Neural cell (in vitro differentiated cells): ENCODE measurements around the gene CARTPT. TPM values are rescaled to one million over a fixed set of nuclear protein-coding genes. Genes with fewer than 3 reads are reported as not detected.

Experiments
- H2AFZ ChIP-seq: fragments of 200-600, 300-800 bp; sonication (generic), shearing (Covaris generic); 2 replicates; pipeline ENCODE4 v1.6.0; 2014; ENCODE audit warnings: low read depth, mild to moderate bottlenecking, antibody characterized with exemption, low read length, moderate library complexity
- H3F3A ChIP-seq: fragments of 200-600 bp; shearing (Covaris generic); 2 replicates; pipeline ENCODE4 v1.6.1; 2016; ENCODE audit warnings: mild to moderate bottlenecking, moderate library complexity, mixed read lengths, antibody characterized with exemption, low read length; ENCODE audit not compliant: insufficient read depth, poor library complexity, severe bottlenecking
- H3K27ac ChIP-seq: fragments of 200-600, 300-800 bp; sonication (generic), shearing (Covaris generic); 2 replicates; pipeline ENCODE4 v1.5.1; 2014; ENCODE audit warnings: mild to moderate bottlenecking, low read length, moderate library complexity
- H3K27me3 ChIP-seq: fragments of 300-800, 200-600 bp; sonication (generic), shearing (Covaris generic); 2 replicates; pipeline ENCODE4 v1.6.0; 2014; ENCODE audit warnings: mild to moderate bottlenecking, low read depth, low read length, moderate library complexity; ENCODE audit not compliant: insufficient read depth
- H3K36me3 ChIP-seq: fragments of 300-800, 200-600 bp; sonication (generic), shearing (Covaris generic); 2 replicates; pipeline ENCODE4 v1.5.1; 2014; ENCODE audit warnings: mild to moderate bottlenecking, antibody characterized with exemption, low read length, moderate library complexity; ENCODE audit not compliant: insufficient read depth
- H3K4me2 ChIP-seq: fragments of 300-800, 200-600 bp; sonication (generic), shearing (Covaris generic); 2 replicates; pipeline ENCODE4 v1.6.0; 2014; ENCODE audit warnings: mild to moderate bottlenecking, low read length
- H3K4me3 ChIP-seq: fragments of 300-800, 200-600 bp; sonication (generic), shearing (Covaris generic); 2 replicates; pipeline ENCODE4 v1.5.1; 2014; ENCODE audit warnings: mild to moderate bottlenecking, low read length, moderate library complexity
- H3K79me2 ChIP-seq: fragments of 200-600 bp; shearing (Covaris generic); replicated peaks from 2 replicates; pipeline ENCODE4 v1.6.0; 2014; ENCODE audit warnings: mild to moderate bottlenecking, low read length, moderate library complexity; ENCODE audit not compliant: insufficient read depth
- H3K9ac ChIP-seq: fragments of 300-800, 200-600 bp; sonication (generic), shearing (Covaris generic); 2 replicates; pipeline ENCODE4 v1.6.1; 2016; ENCODE audit warnings: mild to moderate bottlenecking, low read length, mixed read lengths
- H3K9me2 ChIP-seq: fragments of 200-600 bp; shearing (Covaris generic); 2 replicates; pipeline ENCODE4 v1.6.1; 2016; ENCODE audit warnings: mild to moderate bottlenecking, low read length, mixed read lengths; ENCODE audit not compliant: insufficient read depth
- H3K9me3 ChIP-seq: fragments of 200-600, 300-800 bp; sonication (generic), shearing (Covaris generic); 2 replicates; pipeline ENCODE4 v1.6.1; 2016; ENCODE audit warnings: mild to moderate bottlenecking, mixed run types, low read length, moderate library complexity, mixed read lengths
- H4K20me1 ChIP-seq: fragments of 200-600 bp; shearing (Covaris generic); 2 replicates; pipeline ENCODE4 v1.6.1; 2016; ENCODE audit warnings: mild to moderate bottlenecking, mixed run types; ENCODE audit not compliant: insufficient read depth
- EP300 ChIP-seq: fragments of 450-650 bp; conservative IDR thresholded peaks from 2 replicates; pipeline ENCODE4 v1.6.1; 2014; ENCODE audit warnings: antibody characterized with exemption, mild to moderate bottlenecking, moderate library complexity; ENCODE audit not compliant: poor library complexity, severe bottlenecking
- EZH2 ChIP-seq: fragments of 200-600, 300-800 bp; shearing (Covaris generic), sonication (generic); IDR thresholded peaks from 2 replicates; pipeline ENCODE4 v1.6.1; 2014; ENCODE audit warnings: antibody characterized with exemption, low read length, borderline replicate concordance, mild to moderate bottlenecking; ENCODE audit not compliant: insufficient read depth, poor library complexity, severe bottlenecking
- MXI1 ChIP-seq: fragments of 450-650 bp; conservative IDR thresholded peaks from 2 replicates; pipeline ENCODE4 v1.6.1; 2014; ENCODE audit warnings: antibody characterized with exemption, mild to moderate bottlenecking; ENCODE audit not compliant: poor library complexity, severe bottlenecking
- POLR2AphosphoS5 ChIP-seq: IDR thresholded peaks from 2 replicates; pipeline ENCODE4 v1.6.1; 2012
- RAD21 ChIP-seq: fragments of 450-650 bp; conservative IDR thresholded peaks from 2 replicates; pipeline ENCODE4 v1.6.1; 2014; ENCODE audit warnings: antibody characterized with exemption, mild to moderate bottlenecking, moderate library complexity
- SMC3 ChIP-seq: fragments of 450-650 bp; conservative IDR thresholded peaks from 2 replicates; pipeline ENCODE4 v1.6.1; 2014; ENCODE audit warnings: antibody characterized with exemption, mild to moderate bottlenecking, moderate library complexity; ENCODE audit not compliant: poor library complexity
- TAF1 ChIP-seq: IDR thresholded peaks from 2 replicates; pipeline ENCODE4 v1.6.1; 2012; ENCODE audit warnings: low read depth
- polyA plus RNA-seq: library from polyadenylated mRNA; depleted of rRNA; stranded (reverse); fragments of >200 nt; gene quantifications from 2 replicates; pipeline ENCODE4 v1.2.3, GENCODE V29; 2014
- TF ChIP-seq, protein P1 (sequence below): fragments of 450-650 bp; IDR thresholded peaks from 2 replicates; pipeline ENCODE4 v1.5.1; 2014; ENCODE audit warnings: antibody characterized with exemption, mild to moderate bottlenecking, moderate library complexity; ENCODE audit not compliant: poor library complexity, severe bottlenecking
- TF ChIP-seq, protein P2 (sequence below): IDR thresholded peaks from 2 replicates; pipeline ENCODE4 v1.6.1; 2012; ENCODE audit warnings: borderline replicate concordance

The CARTPT gene
- polyA plus RNA-seq, 1 donor from 2014 or later, result 0.71 TPM

DNA sequence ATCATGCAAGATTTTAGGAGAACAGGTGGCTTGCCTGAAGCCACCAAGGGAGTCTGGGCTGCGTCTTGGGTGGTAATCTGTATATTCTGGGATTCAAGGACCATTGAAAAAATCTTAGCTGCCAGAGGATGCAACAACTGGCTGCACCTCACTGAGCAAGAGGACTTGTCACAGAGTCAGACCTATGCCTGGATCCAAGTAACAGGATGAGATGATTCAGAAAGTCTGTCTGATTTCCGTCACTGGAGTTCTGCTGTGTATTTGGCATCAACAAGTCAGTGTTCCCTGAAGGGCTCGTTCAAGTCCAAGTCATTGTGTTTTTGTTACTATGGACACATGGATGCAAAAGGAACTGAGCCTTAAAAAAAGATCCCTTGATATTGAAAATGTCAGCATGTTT, 37.8 kb upstream of the CARTPT start:
- Histone ChIP-seq H3K79me2 (no peaks in the 10 kb centered on the region), H3K4me3 (no peak overlapping the region), H3F3A (no peaks in the 10 kb centered on the region), H4K20me1 (no peaks in the 10 kb centered on the region), H2AFZ (no peak overlapping the region), H3K9ac (no peak overlapping the region), H3K36me3 (no peaks in the 10 kb centered on the region), H3K27me3 (no peaks in the 10 kb centered on the region), H3K4me2 (no peak overlapping the region), H3K27ac (no peak overlapping the region), H3K9me2 (no peaks in the 10 kb centered on the region), H3K9me3 (no peaks in the 10 kb centered on the region)
- TF ChIP-seq MXI1 (no peak), RAD21 (no peak), POLR2AphosphoS5 (no peak), TAF1 (no peak), EP300 (no peak), EZH2 (no peak)
- TF ChIP-seq, protein P1, sequence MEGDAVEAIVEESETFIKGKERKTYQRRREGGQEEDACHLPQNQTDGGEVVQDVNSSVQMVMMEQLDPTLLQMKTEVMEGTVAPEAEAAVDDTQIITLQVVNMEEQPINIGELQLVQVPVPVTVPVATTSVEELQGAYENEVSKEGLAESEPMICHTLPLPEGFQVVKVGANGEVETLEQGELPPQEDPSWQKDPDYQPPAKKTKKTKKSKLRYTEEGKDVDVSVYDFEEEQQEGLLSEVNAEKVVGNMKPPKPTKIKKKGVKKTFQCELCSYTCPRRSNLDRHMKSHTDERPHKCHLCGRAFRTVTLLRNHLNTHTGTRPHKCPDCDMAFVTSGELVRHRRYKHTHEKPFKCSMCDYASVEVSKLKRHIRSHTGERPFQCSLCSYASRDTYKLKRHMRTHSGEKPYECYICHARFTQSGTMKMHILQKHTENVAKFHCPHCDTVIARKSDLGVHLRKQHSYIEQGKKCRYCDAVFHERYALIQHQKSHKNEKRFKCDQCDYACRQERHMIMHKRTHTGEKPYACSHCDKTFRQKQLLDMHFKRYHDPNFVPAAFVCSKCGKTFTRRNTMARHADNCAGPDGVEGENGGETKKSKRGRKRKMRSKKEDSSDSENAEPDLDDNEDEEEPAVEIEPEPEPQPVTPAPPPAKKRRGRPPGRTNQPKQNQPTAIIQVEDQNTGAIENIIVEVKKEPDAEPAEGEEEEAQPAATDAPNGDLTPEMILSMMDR, result no peak
- TF ChIP-seq, protein P2, sequence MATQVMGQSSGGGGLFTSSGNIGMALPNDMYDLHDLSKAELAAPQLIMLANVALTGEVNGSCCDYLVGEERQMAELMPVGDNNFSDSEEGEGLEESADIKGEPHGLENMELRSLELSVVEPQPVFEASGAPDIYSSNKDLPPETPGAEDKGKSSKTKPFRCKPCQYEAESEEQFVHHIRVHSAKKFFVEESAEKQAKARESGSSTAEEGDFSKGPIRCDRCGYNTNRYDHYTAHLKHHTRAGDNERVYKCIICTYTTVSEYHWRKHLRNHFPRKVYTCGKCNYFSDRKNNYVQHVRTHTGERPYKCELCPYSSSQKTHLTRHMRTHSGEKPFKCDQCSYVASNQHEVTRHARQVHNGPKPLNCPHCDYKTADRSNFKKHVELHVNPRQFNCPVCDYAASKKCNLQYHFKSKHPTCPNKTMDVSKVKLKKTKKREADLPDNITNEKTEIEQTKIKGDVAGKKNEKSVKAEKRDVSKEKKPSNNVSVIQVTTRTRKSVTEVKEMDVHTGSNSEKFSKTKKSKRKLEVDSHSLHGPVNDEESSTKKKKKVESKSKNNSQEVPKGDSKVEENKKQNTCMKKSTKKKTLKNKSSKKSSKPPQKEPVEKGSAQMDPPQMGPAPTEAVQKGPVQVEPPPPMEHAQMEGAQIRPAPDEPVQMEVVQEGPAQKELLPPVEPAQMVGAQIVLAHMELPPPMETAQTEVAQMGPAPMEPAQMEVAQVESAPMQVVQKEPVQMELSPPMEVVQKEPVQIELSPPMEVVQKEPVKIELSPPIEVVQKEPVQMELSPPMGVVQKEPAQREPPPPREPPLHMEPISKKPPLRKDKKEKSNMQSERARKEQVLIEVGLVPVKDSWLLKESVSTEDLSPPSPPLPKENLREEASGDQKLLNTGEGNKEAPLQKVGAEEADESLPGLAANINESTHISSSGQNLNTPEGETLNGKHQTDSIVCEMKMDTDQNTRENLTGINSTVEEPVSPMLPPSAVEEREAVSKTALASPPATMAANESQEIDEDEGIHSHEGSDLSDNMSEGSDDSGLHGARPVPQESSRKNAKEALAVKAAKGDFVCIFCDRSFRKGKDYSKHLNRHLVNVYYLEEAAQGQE, result no peak

DNA sequence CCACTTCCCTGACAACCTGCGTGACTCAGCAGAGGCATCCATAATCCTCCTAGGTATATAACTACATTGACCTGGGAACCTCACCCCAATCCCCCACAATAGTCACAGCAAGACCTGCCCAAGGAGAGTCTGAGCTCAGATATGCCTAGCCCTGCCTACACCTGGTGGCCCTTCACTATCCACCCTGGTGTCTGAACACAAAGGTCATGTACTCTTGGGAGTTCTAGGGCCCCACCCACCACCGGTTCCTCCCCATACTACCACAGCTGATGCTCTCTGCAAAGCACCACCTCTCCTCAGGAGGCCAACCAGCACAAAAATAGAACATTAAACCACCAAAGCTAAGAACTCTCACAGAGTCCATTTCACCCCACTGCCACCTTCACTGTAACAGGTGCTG, 34.8 kb upstream of the CARTPT start:
- Histone ChIP-seq H3K4me2 (no peak overlapping the region), H3K9me3 (no peaks in the 10 kb centered on the region), H3K79me2 (no peaks in the 10 kb centered on the region), H3K27me3 (no peaks in the 10 kb centered on the region), H3K27ac (no peak overlapping the region), H3K36me3 (no peaks in the 10 kb centered on the region), H3K9ac (no peak overlapping the region), H3K9me2 (no peaks in the 10 kb centered on the region), H4K20me1 (no peaks in the 10 kb centered on the region), H2AFZ (no peak overlapping the region), H3F3A (no peaks in the 10 kb centered on the region), H3K4me3 (no peak overlapping the region)
- TF ChIP-seq TAF1 (no peak), EZH2 (no peak), EP300 (no peak), POLR2AphosphoS5 (no peak), MXI1 (no peak), SMC3 (no peak), RAD21 (no peak)
- TF ChIP-seq, protein P1, result no peak
- TF ChIP-seq, protein P2, result no peak
